ENCODE results near the gene POLR2A.

DNA sequence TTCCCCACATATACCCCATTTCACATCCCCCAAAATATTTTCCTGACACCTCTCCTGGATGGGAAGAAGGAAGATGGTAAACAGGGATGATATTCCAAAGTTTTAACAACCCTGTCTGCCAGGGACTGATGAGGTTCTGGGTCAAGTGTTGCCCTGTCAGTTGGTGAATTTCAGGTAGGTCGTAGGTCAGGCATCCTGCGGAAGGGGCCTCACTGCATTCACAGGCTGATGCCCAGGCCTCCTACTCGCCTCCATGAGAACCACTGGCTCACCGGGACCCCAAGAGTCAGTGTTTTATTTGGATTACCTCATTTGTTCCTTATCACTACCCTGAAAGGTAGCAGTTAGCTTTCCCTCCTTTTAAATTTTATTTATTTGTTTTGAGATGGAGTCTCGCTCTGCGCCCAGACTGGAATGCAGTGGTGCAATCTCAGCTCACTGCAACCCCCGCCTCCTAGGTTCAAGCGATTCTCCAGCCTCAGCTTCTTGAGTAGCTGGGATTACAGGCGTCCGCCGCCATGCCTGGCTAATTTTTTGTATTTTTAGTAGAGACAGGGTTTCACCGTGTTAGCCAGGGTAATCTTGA, 15.3 kb upstream of the POLR2A start:
- TF ChIP-seq EZH2phosphoT487 (IDR thresholded peaks at IDR 0.05; ENCODE audit: insufficient read depth, low read depth) (no peak), EZH2 (IDR thresholded peaks at IDR 0.05; ENCODE audit: insufficient read depth, poor library complexity, severe bottlenecking) (no peak)
